NCI-H526 treated with DMSO at 0.1 percent for 48 hours (cell line): Measurements from ENCODE around the gene NHLRC2.

ENCODE experiments used
- DNase-seq: peaks from one replicate; lab custom pipeline; 2025; lab: John Stamatoyannopoulos, UW

The NHLRC2 gene

GRCh38 chr10:113859261-113859660 is 4.8 kb downstream of the NHLRC2 start:
- no peak for DNase-seq

DNA sequence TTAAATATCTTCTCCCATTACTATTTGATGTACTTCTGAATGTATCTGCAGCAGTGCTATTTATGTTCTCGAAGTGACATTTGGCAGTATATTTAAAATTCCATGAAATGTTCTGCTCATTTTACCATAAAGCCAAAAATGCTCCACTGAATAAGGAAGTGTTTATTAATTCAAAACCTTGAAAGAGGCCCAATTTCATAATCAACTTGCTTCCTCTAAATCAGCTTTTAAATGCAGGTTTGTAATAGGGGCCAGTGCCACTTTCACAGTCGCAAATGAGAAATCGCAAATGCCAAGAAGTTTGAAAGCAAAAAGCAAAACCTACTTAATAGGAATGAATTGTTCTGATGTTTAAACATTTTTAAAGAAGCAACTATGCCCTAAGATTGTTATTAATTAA is 11.4 kb downstream of the NHLRC2 start:
- DNase-seq, result no peak

DNA sequence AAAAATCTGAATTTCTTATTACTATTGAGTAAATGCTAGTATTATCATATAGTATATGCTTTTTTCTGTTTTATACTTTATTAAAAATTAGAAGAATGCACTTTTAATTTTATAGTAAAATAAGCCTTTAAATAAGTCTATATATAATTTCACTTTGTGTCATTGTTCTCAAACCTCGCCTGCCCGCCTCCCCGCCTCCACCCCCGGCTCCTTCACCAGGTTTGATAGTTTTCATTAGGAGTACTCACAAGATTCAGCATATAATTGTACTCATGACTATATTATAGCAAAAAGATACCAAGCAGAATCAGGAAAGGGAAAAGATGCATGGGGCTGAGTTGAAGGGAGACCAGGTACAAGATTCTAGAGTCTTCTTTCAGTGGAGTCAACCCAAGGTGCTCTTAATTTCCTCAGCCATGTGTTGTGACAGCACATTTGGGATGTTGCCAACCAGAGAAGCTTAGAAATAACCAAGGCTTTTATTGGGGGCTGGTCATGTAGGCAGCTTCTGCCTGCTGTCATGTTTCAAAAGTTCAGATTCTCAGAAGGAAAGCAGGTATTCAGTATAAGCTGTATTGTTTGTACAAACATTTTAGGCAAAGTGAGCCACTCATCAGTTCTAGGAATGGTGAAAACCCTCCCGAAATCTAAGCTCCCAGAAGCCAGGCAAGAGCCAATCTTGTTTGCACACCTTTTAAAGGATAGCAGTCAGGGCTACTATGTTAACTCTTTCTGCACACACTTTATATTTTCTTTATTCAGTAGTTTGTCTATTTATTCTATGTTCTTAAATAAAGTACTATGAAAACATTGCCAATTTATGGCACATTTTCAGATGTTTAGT is 12.3 kb downstream of the NHLRC2 start:
- no peak for DNase-seq

DNA sequence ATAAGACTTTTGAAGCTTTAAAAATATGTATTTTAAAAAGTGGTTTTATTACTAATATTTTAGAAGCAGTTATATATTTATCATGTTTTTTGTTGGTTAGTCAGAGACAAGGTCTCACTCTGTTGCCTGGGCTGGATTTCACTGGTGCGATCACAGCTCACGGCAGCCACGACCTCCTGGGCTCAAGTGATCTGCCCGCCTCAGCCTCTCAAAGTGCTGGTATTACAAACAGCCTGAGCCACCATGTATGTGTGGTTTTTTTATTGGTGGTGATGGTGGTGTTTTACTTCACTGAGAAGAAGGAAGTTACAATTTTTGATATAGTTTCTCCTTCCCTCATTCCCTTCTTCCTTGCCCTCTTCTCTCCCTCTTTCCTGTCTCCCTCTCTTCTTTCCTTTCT is 13.4 kb downstream of the NHLRC2 start:
- no peak for DNase-seq

DNA sequence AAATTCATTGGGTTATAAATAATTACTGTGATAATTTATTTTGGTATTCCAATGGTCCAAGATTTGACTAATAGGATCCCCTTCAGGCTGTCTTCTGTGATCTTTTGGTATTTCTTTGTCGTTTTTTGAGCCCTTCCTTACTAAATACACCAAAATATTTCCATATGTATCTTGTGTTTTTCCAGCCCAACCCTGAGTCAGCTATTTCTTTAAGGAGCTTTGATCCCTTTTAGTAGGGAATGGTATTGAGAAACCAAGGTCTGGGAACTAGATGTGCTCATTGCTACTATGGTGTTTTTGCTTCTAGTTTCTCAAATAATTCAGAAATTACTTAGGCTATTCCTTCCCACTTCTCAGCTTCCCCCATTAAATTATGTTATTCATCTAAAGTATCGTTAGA is 15.3 kb downstream of the NHLRC2 start:
- DNase-seq, result no peak

GRCh38 chr10:113872139-113873030 is 17.9 kb downstream of the NHLRC2 start:
- no peak for DNase-seq

DNA sequence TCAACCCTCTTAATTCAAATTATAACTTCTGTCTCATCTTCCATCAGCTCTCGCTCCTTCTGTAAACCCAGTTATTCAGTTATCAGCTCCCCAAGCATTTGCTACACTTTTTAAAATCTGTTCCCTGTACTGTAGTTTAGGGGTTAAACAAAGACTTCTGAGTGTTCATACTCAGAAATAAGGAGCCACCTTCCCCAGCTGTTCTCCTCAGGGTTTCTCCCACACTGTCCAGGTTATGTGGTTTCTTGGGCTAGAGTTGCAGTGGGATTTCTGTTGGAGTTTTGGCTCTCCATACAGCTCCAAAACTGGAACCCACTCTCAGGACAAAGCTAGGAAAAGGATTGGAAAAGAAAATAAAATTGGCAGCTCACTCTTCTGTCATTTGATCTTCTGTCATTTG is 20.8 kb downstream of the NHLRC2 start:
- DNase-seq, result no peak

- DNase-seq, result no peak
These were observed 22.0 kb downstream of the NHLRC2 start for GRCh38 chr10:113876461-113876860.

DNA sequence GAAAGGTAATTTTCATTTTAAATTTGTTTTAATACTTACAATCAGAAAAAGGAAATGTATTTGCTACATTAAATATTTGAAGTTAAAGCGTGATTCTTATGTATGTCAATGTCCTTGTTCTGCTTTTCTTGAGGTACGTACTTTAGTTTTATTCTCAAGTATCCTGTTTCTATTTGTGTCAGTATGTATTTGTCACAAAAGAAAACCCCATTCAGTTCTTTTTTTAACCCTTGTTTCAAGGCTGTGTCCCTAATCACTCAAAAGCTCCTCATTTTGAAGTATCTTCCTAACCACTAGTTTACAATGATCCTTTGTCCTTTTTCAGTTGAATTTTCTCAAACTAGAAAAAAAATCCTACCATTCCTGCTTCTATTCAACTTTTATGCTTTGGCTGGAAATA is 25.2 kb downstream of the NHLRC2 start:
- no peak for DNase-seq

DNA sequence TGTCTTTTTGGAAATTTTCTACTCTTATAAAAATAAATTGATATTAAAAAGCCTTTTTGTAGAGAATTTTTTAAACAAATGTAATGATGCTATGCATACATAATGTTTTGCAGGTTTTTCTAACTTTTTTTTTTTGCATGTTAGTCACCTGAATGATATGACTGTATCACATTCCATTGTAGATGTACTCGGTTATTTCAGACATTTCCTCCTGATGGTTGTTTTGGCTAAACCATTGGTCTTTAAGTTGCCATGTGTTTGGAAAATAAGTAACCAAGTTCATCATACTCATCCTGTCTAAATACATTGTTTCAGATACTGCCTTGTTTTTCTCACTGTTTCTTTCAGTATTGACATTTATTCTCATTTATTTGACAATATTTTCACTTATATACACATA is 25.8 kb downstream of the NHLRC2 start:
- no peak for DNase-seq

- no peak for DNase-seq
These were observed 27.8 kb downstream of the NHLRC2 start for GRCh38 chr10:113882240-113882639.

GRCh38 chr10:113889911-113890310 is 35.5 kb downstream of the NHLRC2 start:
- DNase-seq, result no peak

- no peak for DNase-seq
These were observed 36.3 kb downstream of the NHLRC2 start for GRCh38 chr10:113890769-113891168.

GRCh38 chr10:113891476-113891875 is 37.0 kb downstream of the NHLRC2 start:
- no peak for DNase-seq

- DNase-seq, result no peak
These were observed 39.1 kb downstream of the NHLRC2 start for GRCh38 chr10:113893570-113893969.

DNA sequence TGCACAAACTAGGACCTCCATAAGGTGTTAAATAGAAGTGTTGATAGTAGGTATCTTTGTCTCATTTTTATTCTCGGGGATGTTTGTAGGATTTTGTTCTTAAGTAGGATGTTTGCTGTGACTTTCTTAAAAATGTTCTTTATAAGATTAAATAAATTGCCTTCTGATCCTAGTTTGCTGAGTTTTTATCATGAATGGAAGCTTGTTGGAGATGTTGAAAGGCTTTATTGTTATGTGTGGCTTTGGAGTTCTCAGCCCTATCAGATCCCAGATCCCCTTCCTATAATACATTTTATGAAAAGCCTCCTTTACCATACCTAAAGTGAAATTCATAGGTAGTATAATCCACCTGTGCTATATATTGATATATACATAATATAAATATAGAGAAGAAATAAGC is 40.1 kb downstream of the NHLRC2 start:
- DNase-seq, result no peak

GRCh38 chr10:113895018-113895417 is 40.6 kb downstream of the NHLRC2 start:
- DNase-seq, result no peak

DNA sequence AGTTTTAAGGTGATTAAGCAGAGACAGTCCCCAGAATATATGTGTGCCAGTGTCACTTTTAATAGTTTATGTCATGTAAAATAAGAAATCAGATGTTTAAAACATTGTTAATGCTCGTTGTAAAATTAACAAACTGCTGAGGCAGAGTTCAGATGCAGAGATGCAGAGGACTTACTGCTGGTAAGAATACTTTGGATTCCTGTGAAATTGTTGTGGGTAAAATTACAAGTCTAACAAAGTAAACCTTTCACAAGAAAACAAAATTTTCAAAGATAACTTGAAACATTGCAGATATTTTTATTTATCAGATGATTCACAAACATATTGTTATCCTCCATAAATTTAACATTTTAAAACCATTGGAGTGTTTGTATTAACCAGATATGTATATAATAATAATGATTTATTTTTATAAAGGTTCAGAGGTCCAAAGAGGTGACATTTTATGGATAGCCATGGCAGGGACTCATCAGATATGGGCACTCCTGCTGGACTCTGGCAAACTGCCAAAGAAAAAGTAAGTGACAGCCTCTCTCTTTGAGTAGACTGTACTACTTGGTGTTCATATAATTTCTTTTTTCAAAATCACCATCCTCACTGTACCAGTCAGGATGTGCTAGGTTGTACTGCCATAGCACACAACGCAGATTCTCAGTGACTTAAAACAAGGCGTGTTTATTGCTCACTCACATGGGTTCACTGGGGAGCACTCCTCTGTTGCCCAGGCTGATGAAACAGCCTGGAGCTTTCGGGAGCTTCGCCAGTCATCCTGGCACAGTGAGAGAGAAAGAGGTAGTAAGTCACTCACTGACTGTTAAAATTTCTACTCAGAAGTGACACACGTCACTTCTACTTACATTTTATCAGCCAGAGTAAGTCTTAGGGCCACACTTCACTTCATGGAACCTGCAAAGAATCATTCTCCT is 43.5 kb downstream of the NHLRC2 start:
- no peak for DNase-seq

GRCh38 chr10:113899952-113900598 is 45.6 kb downstream of the NHLRC2 start:
- DNase-seq, result no peak

DNA sequence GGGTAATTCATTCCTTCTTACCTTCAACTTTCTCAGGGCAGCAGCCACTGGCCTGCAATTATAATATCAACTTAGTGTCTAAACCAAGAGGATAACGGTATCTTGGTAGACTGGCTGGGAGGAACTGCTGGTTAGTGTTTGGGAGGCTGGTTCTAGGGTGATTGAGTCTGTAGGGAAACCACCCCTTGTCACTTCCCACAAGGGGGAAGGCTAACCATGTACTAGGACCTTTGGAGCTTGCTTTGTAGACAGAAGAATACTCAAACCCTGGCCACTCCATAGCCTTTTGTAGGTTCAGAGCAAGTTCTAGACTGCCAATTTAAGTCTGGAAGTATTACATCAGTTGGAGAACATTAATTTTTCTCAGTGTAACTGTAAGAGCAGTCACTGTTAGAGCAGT is 51.3 kb downstream of the NHLRC2 start:
- no peak for DNase-seq

GRCh38 chr10:113907166-113907565 is 52.7 kb downstream of the NHLRC2 start:
- DNase-seq, result no peak

DNA sequence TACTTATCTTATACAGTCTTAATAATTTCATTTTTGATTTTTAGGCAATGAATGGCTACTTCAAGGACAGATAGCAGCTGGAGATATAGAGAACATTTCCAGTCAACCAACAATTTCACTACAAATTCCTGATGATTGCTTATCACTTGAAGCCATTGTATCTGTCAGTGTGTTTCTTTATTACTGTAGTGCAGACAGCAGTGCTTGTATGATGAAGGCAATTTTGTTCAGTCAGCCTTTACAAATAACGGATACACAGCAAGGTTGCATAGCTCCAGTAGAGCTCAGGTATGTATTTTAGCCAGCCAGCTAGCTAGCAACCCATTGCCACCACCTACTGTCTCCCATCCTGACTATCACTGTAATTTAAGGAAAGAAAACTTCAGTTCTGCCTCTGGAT is 53.8 kb downstream of the NHLRC2 start:
- DNase-seq, result no peak
